Rectal smooth muscle tissue (tissue), 1 donor: Measurements from ENCODE around the gene ADGRV1.

Source experiments
- H3K27ac ChIP-seq: one replicate; pipeline ENCODE4 v1.7.0; 2013; ENCODE audit warnings: low read depth, low read length, inconsistent platforms
- H3K27me3 ChIP-seq: one replicate; pipeline ENCODE4 v1.7.0; 2013; ENCODE audit warnings: low read length; ENCODE audit not compliant: control insufficient read depth, insufficient read depth
- H3K36me3 ChIP-seq: one replicate; pipeline ENCODE4 v1.7.0; 2013; ENCODE audit warnings: low read length; ENCODE audit not compliant: control insufficient read depth, insufficient read depth
- H3K4me1 ChIP-seq: one replicate; pipeline ENCODE4 v1.7.0; 2013; ENCODE audit warnings: low read length; ENCODE audit not compliant: control insufficient read depth, insufficient read depth
- H3K4me3 ChIP-seq: one replicate; pipeline ENCODE4 v1.7.0; 2013; ENCODE audit warnings: low read length
- H3K9ac ChIP-seq: one replicate; pipeline ENCODE4 v1.7.0; 2013; ENCODE audit warnings: low read length

The ADGRV1 gene

GRCh38 chr5:91024206-91024605 is 465.6 kb downstream of the ADGRV1 start:
- no peaks in the 10 kb centered on the region for H3K36me3 ChIP-seq
- no peak overlapping the region for H3K27ac ChIP-seq
- H3K9ac ChIP-seq = no peak overlapping the region
- no peaks in the 10 kb centered on the region for H3K27me3 ChIP-seq
- H3K4me3 ChIP-seq = no peak overlapping the region
- H3K4me1 ChIP-seq = peaks cover 18% of the 10 kb centered on the region

- no peaks in the 10 kb centered on the region for H3K27me3 ChIP-seq
- H3K36me3 ChIP-seq = no peaks in the 10 kb centered on the region
- H3K27ac ChIP-seq = no peak overlapping the region
- peaks cover 18% of the 10 kb centered on the region for H3K4me1 ChIP-seq
- no peak overlapping the region for H3K9ac ChIP-seq
- H3K4me3 ChIP-seq = no peak overlapping the region
These were observed 466.1 kb downstream of the ADGRV1 start for GRCh38 chr5:91024727-91025126.

GRCh38 chr5:91025449-91025848 is 466.9 kb downstream of the ADGRV1 start:
- H3K27ac ChIP-seq = no peak overlapping the region
- H3K4me1 ChIP-seq = peaks cover 18% of the 10 kb centered on the region

GRCh38 chr5:91025956-91026355 is 467.4 kb downstream of the ADGRV1 start:
- Histone ChIP-seq H3K27me3 (no peaks in the 10 kb centered on the region), H3K9ac (no peak overlapping the region), H3K4me3 (no peak overlapping the region), H3K36me3 (no peaks in the 10 kb centered on the region), H3K27ac (no peak overlapping the region), H3K4me1 (peaks cover 18% of the 10 kb centered on the region)

More at GRCh38 chr5:91025449-91025848, 466.9 kb downstream of the ADGRV1 start:
- H3K4me3 ChIP-seq = no peak overlapping the region
- H3K9ac ChIP-seq = no peak overlapping the region
- no peaks in the 10 kb centered on the region for H3K36me3 ChIP-seq
- H3K27me3 ChIP-seq = no peaks in the 10 kb centered on the region

GRCh38 chr5:91026466-91026865 is 467.9 kb downstream of the ADGRV1 start:
- Histone ChIP-seq H3K4me3 (no peak overlapping the region), H3K27ac (no peak overlapping the region), H3K9ac (no peak overlapping the region), H3K4me1 (peaks cover 18% of the 10 kb centered on the region), H3K36me3 (no peaks in the 10 kb centered on the region), H3K27me3 (no peaks in the 10 kb centered on the region)

- Histone ChIP-seq H3K4me3 (no peak overlapping the region), H3K9ac (no peak overlapping the region), H3K4me1 (peaks cover 15% of the 10 kb centered on the region), H3K27ac (no peak overlapping the region), H3K27me3 (no peaks in the 10 kb centered on the region), H3K36me3 (no peaks in the 10 kb centered on the region)
These were observed 469.0 kb downstream of the ADGRV1 start for GRCh38 chr5:91027405-91028139.

- H3K36me3 ChIP-seq = no peaks in the 10 kb centered on the region
- peaks cover 11% of the 10 kb centered on the region for H3K4me1 ChIP-seq
- H3K27ac ChIP-seq = no peak overlapping the region
- H3K4me3 ChIP-seq = no peak overlapping the region
- H3K9ac ChIP-seq = no peak overlapping the region
- no peaks in the 10 kb centered on the region for H3K27me3 ChIP-seq
These were observed 469.9 kb downstream of the ADGRV1 start for GRCh38 chr5:91028499-91028956.

GRCh38 chr5:91030521-91031401 is 472.2 kb downstream of the ADGRV1 start:
- Histone ChIP-seq H3K27ac (no peak overlapping the region), H3K27me3 (no peaks in the 10 kb centered on the region), H3K9ac (no peak overlapping the region), H3K4me1 (peaks cover 9% of the 10 kb centered on the region), H3K36me3 (no peaks in the 10 kb centered on the region), H3K4me3 (no peak overlapping the region)

- H3K27me3 ChIP-seq = no peaks in the 10 kb centered on the region
- no peak overlapping the region for H3K4me3 ChIP-seq
- H3K27ac ChIP-seq = no peak overlapping the region
- no peak overlapping the region for H3K9ac ChIP-seq
- H3K36me3 ChIP-seq = no peaks in the 10 kb centered on the region
- H3K4me1 ChIP-seq = peaks cover 9% of the 10 kb centered on the region
These were observed 472.8 kb downstream of the ADGRV1 start for GRCh38 chr5:91031402-91031752.

GRCh38 chr5:91032125-91032524 is 473.5 kb downstream of the ADGRV1 start:
- no peak overlapping the region for H3K4me3 ChIP-seq
- no peaks in the 10 kb centered on the region for H3K36me3 ChIP-seq
- H3K27ac ChIP-seq = no peak overlapping the region
- H3K27me3 ChIP-seq = no peaks in the 10 kb centered on the region
- peaks cover 10% of the 10 kb centered on the region for H3K4me1 ChIP-seq
- no peak overlapping the region for H3K9ac ChIP-seq

GRCh38 chr5:91033370-91033769 is 474.8 kb downstream of the ADGRV1 start:
- Histone ChIP-seq H3K4me1 (peaks cover 15% of the 10 kb centered on the region), H3K9ac (no peak overlapping the region), H3K36me3 (no peaks in the 10 kb centered on the region), H3K4me3 (no peak overlapping the region), H3K27ac (no peak overlapping the region), H3K27me3 (no peaks in the 10 kb centered on the region)

- H3K4me1 ChIP-seq = peaks cover 21% of the 10 kb centered on the region
- no peak overlapping the region for H3K4me3 ChIP-seq
- H3K9ac ChIP-seq = no peak overlapping the region
- peak overlapping the region; percentile 24 for H3K27ac ChIP-seq
- no peaks in the 10 kb centered on the region for H3K27me3 ChIP-seq
- no peaks in the 10 kb centered on the region for H3K36me3 ChIP-seq
These were observed 479.7 kb downstream of the ADGRV1 start for GRCh38 chr5:91038180-91038808.
